B cell (primary cell): ENCODE results near the gene HS6ST2.

Experiments
- CTCF ChIP-seq: fragments of 200-600 bp; IDR thresholded peaks from one replicate; pipeline ENCODE4 v1.8.0; 2022; ENCODE audit warnings: antibody characterized with exemption, mild to moderate bottlenecking
- EZH2 ChIP-seq: IDR thresholded peaks from 2 replicates; pipeline ENCODE4 v1.6.1; 2012; ENCODE audit warnings: borderline replicate concordance, low read depth, mild to moderate bottlenecking, moderate library complexity, low read length; ENCODE audit not compliant: insufficient read depth, poor library complexity, severe bottlenecking

GRCh38 chrX:132594129-132594528 lies 364.3 kb downstream of the HS6ST2 start:
- TF ChIP-seq EZH2 (no peak), CTCF (no peak)
